RWPE2 (cell line): ENCODE measurements around the gene DNAJB5.

ENCODE experiments used
- ATAC-seq: fragments of 200-7000 bp; cut with Tn5 transposase; 3 replicates; pipeline ENCODE4 v1.9.1; 2021; ENCODE audit warnings: low read depth
- DNase-seq: peaks from one replicate; pipeline ENCODE4 v3.0.0-alpha.2; 2020; ENCODE audit warnings: low spot score
- H3K27ac ChIP-seq: fragments of 450-650 bp; 2 replicates; pipeline ENCODE4 v1.5.1; 2017; ENCODE audit warnings: mild to moderate bottlenecking; ENCODE audit not compliant: poor library complexity, severe bottlenecking
- H3K27me3 ChIP-seq: fragments of 250-450 bp; sonication (Bioruptor Pico); 2 replicates; pipeline ENCODE4 v1.5.1; 2021; ENCODE audit warnings: mild to moderate bottlenecking, moderate library complexity; ENCODE audit not compliant: insufficient read depth, poor library complexity, severe bottlenecking
- H3K36me3 ChIP-seq: fragments of 250-450 bp; sonication (Bioruptor Pico); 2 replicates; pipeline ENCODE4 v1.5.1; 2020; ENCODE audit warnings: low read depth, mild to moderate bottlenecking, moderate library complexity
- H3K4me1 ChIP-seq: fragments of 250-450 bp; sonication (Bioruptor Pico); 2 replicates; pipeline ENCODE4 v1.5.1; 2021; ENCODE audit warnings: mild to moderate bottlenecking, moderate library complexity; ENCODE audit not compliant: insufficient read depth, poor library complexity, severe bottlenecking
- H3K4me3 ChIP-seq: fragments of 250-450 bp; sonication (Bioruptor Pico); 2 replicates; pipeline ENCODE4 v1.5.1; 2021; ENCODE audit warnings: mild to moderate bottlenecking, moderate library complexity; ENCODE audit not compliant: severe bottlenecking
- H3K9me3 ChIP-seq: fragments of 250-450 bp; sonication (Bioruptor Pico); 2 replicates; pipeline ENCODE4 v1.5.1; 2021; ENCODE audit warnings: mild to moderate bottlenecking, moderate library complexity; ENCODE audit not compliant: severe bottlenecking
- TF ChIP-seq, protein P1 (sequence below): fragments of 450-650 bp; IDR thresholded peaks from one replicate; pipeline ENCODE4 v1.5.1; 2017; ENCODE audit warnings: mild to moderate bottlenecking, moderate library complexity; ENCODE audit not compliant: poor library complexity, severe bottlenecking

Gene DNAJB5

DNA sequence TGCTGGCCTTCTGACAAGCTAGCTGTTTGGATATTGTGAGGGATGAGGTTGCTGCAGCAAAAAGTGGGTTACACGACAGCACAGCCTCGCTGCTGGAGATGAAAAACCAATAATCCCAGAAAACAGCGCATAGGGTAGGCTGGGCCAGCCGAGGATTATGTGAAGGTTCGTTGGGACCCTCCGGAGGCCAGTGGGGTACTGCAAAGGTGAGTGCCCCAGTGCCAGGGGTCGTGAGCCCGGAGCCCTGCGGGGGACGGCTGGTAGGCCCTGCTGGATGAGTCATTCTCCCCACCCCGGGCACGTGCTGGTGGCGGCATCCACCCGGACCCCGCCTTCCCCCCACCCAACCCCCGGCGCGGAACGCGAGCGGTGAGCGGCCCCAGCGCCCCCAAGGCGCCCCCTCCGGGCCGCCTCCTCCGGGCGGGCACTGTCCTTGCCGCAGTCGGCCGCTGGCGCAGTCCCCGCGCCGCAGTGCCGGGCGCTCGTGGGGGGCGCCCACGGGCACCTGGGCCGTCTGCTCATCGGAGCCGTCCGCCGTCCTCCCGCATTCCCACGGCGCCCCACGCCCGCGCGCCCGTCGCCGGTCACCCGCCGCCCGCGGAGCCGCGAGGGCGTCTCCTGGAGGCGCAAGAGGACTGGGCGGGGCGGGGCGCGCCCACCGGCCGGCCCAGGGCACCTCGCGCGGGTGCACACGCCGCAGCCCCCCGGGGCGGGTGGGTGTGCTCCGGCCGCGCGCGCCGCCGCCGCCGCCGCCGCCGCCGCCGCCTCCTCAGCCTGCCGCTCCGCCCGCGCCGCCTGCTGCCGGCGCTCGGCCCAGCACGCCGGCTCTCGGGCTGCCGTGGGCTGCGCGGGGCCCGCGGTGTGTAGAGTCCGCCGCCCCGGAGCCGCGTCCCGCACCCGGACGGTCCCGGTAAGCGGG, 31.8 kb upstream of the DNAJB5 start, which contains the start of gene PHF24:
TSS of gene PHF24 (plus strand) at position 794 of the 919 bp plus-strand sequence. CDS start 13,014 bp downstream, outside the sequence.
- ATAC-seq (peak; percentile 51; the same call in 1 of the 3 replicates), DNase-seq (no peak)
- Histone ChIP-seq H3K4me1 (no peaks in the 10 kb centered on the region), H3K36me3 (no peaks in the 10 kb centered on the region), H3K27ac (no peak within 1 kb of the TSS), H3K4me3 (peak within 1 kb of the TSS; percentile 39), H3K9me3 (no peaks in the 10 kb centered on the region), H3K27me3 (peaks cover 51% of the 10 kb centered on the region)
- TF ChIP-seq, protein P1, sequence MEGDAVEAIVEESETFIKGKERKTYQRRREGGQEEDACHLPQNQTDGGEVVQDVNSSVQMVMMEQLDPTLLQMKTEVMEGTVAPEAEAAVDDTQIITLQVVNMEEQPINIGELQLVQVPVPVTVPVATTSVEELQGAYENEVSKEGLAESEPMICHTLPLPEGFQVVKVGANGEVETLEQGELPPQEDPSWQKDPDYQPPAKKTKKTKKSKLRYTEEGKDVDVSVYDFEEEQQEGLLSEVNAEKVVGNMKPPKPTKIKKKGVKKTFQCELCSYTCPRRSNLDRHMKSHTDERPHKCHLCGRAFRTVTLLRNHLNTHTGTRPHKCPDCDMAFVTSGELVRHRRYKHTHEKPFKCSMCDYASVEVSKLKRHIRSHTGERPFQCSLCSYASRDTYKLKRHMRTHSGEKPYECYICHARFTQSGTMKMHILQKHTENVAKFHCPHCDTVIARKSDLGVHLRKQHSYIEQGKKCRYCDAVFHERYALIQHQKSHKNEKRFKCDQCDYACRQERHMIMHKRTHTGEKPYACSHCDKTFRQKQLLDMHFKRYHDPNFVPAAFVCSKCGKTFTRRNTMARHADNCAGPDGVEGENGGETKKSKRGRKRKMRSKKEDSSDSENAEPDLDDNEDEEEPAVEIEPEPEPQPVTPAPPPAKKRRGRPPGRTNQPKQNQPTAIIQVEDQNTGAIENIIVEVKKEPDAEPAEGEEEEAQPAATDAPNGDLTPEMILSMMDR = peak; percentile 36

DNA sequence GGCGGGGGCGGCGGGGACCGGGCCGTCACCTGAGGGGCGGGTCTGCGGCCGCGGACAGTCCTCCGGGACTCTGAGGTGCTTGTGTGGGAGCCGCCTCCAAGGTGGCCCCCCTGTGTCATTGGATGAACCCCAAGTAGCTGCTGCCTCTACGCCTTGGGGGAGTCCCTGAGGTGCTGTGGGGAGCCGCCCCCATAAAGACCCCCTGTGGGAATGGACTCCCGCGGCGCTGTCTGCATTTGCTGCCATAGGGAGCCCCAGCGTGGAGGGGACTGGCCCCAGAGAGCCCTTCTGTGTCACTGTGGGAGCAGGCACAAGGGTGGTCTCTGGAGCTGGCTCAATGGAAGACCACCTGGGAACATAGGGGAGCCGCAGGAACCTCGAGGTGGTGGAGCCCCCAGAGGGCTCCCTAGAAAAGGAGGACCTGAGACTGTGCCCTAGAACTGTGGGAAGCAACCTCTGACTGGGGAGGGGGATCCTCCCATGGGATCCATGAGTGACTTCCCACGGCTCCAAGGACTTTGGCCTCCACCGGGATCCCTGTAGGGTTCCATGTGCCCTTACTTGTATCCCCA, 31.0 kb upstream of the DNAJB5 start:
- DNase-seq = no peak
- ATAC-seq = no peak
- Histone ChIP-seq H3K27me3 (peaks cover 51% of the 10 kb centered on the region), H3K9me3 (no peaks in the 10 kb centered on the region), H3K4me1 (no peaks in the 10 kb centered on the region), H3K36me3 (no peaks in the 10 kb centered on the region), H3K27ac (no peak overlapping the region), H3K4me3 (peak overlapping the region; percentile 39)
- TF ChIP-seq, protein P1 = no peak

DNA sequence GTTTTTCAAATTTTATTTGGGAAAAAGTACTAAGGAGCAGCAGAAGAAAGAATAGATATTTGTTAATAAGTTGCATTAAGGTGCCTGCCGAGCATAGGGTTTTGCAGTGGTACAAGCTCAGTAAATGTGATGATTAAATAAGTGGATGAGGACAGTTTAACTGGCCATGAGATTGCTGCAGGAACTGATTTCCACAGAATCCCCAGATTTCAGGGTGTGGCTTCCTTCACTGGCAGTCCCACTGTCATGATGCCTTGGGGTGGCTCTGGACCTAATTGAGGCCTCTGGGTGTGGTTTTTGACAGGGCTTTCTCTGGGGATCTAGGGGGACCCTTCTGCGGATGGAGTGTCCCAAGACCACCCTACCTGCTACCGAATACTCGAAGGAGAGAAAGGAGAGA, 30.1 kb upstream of the DNAJB5 start:
- H3K4me3 ChIP-seq = no peak overlapping the region
- no peaks in the 10 kb centered on the region for H3K4me1 ChIP-seq
- DNase-seq = no peak
- H3K9me3 ChIP-seq = no peaks in the 10 kb centered on the region
- no peak for ATAC-seq
- no peak overlapping the region for H3K27ac ChIP-seq
- H3K27me3 ChIP-seq = peaks cover 51% of the 10 kb centered on the region
- TF ChIP-seq, protein P1 = no peak
- no peaks in the 10 kb centered on the region for H3K36me3 ChIP-seq

DNA sequence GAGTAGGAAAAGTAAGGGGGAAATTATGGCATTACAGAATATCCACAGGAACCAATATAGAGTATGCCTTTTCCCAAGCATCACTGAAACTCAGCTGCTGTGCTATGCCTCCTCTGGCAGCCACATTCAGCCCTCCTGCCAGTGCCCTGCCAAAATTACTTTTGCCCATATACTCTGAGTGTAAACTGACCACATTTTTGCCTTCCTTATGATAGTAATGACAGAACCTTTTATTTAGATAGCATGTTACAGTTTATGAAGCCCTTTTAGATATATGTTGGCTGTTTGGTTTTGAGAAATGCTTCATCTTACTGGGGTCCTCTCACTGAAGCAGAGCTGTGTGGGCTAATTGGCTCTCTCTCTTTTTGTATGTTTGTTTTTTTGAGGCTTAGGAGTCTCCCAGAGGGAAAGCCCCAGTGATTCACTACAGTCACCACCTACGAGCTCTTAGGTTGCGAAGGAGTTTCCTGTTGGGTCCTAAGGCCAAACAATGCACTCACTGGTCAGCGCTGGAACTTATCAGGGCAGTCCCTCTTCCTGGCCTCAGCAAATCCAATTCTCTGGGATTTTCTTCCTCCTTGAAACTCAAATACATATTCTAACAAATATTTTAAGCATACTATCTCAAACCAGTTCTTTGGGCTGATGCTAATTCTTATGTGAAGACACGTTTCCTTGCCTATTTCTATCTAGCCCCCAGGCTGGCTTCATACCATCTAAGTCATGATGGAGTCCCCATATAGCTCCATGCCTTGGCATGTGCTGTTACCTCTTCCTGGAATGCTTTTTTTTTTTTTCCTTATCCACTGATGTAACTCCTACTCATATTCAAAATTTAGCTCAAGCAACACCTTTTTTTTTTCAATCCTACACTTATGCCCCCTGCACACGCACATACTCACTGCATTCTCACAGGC, 27.7 kb upstream of the DNAJB5 start:
- no peaks in the 10 kb centered on the region for H3K36me3 ChIP-seq
- no peak overlapping the region for H3K4me3 ChIP-seq
- no peak overlapping the region for H3K27ac ChIP-seq
- DNase-seq (no peak), ATAC-seq (peak; percentile 91)
- TF ChIP-seq, protein P1 = no peak
- peaks cover 42% of the 10 kb centered on the region for H3K27me3 ChIP-seq
- no peaks in the 10 kb centered on the region for H3K9me3 ChIP-seq
- H3K4me1 ChIP-seq = no peaks in the 10 kb centered on the region
